HEK293 (cell line): Measurements from ENCODE around the gene MSANTD3.
"Not testable (repeated sequence)": the region's sequence is repeated elsewhere in the genome, so short reads cannot be mapped to it uniquely, and the experiment has no call there.

ENCODE experiments used
- CTCF ChIP-seq: fragments of 450-650 bp; formaldehyde crosslinking; IDR thresholded peaks from 2 replicates; pipeline ENCODE4 v1.5.1; 2016; ENCODE audit warnings: missing biosample characterization, missing genetic modification characterization
- PBX3 ChIP-seq: sonication (generic); formaldehyde crosslinking; IDR thresholded peaks from 2 replicates; pipeline ENCODE4 v1.8.1; 2022; ENCODE audit warnings: mild to moderate bottlenecking, moderate library complexity, missing genetic modification reagents
- PRDM6 ChIP-seq: fragments of 450-650 bp; formaldehyde crosslinking; IDR thresholded peaks from 2 replicates; pipeline ENCODE4 v1.5.1; 2017; ENCODE audit warnings: missing biosample characterization, missing genetic modification characterization
- TCF7L2 ChIP-seq: IDR thresholded peaks from 2 replicates; pipeline ENCODE4 v1.6.1; 2011; ENCODE audit warnings: low read depth, mild to moderate bottlenecking, inconsistent platforms, low read length, moderate library complexity, borderline replicate concordance
- YY1 ChIP-seq: fragments of 450-650 bp; formaldehyde crosslinking; IDR thresholded peaks from 2 replicates; pipeline ENCODE4 v1.5.1; 2018; ENCODE audit warnings: missing biosample characterization, missing genetic modification characterization
- ZBTB17 ChIP-seq: fragments of 450-650 bp; formaldehyde crosslinking; IDR thresholded peaks from 2 replicates; pipeline ENCODE4 v1.5.1; 2016; ENCODE audit warnings: missing biosample characterization, missing genetic modification characterization
- ZFHX2 ChIP-seq: fragments of 450-650 bp; formaldehyde crosslinking; conservative IDR thresholded peaks from 2 replicates; pipeline ENCODE4 v1.5.1; 2016; ENCODE audit warnings: missing biosample characterization, missing genetic modification characterization
- ZNF138 ChIP-seq: fragments of 450-650 bp; formaldehyde crosslinking; IDR thresholded peaks from 2 replicates; pipeline ENCODE4 v1.5.1; 2016; ENCODE audit warnings: missing biosample characterization, missing genetic modification characterization, borderline replicate concordance
- ZNF335 ChIP-seq: fragments of 450-650 bp; formaldehyde crosslinking; conservative IDR thresholded peaks from 2 replicates; pipeline ENCODE4 v1.5.1; 2016; ENCODE audit warnings: missing biosample characterization, missing genetic modification characterization
- ZNF530 ChIP-seq: fragments of 450-650 bp; formaldehyde crosslinking; IDR thresholded peaks from 2 replicates; pipeline ENCODE4 v1.5.1; 2016; ENCODE audit warnings: low read depth, missing biosample characterization, missing genetic modification characterization
- ZNF639 ChIP-seq: fragments of 450-650 bp; formaldehyde crosslinking; IDR thresholded peaks from 2 replicates; pipeline ENCODE4 v1.5.1; 2016; ENCODE audit warnings: missing biosample characterization, missing genetic modification characterization
- ZNF76 ChIP-seq: fragments of 450-650 bp; formaldehyde crosslinking; IDR thresholded peaks from 2 replicates; pipeline ENCODE4; 2016; ENCODE audit warnings: low read depth, missing biosample characterization, missing genetic modification characterization, borderline replicate concordance
- ZNF843 ChIP-seq: fragments of 450-650 bp; formaldehyde crosslinking; IDR thresholded peaks from 2 replicates; pipeline ENCODE4 v1.5.1; 2016; ENCODE audit warnings: missing biosample characterization, missing genetic modification characterization

- TF ChIP-seq CTCF; PBX3; TCF7L2; ZNF335 (tag by site-specific recombination); ZNF138; YY1 (tag by site-specific recombination); ZBTB17; ZNF843 (tag by site-specific recombination); ZFHX2 (tag by site-specific recombination); ZNF76 (tag by site-specific recombination); ZNF530 (tag by site-specific recombination); PRDM6; ZNF639 (tag by site-specific recombination): not testable (repeated sequence)
These were observed 5.8 kb upstream of the MSANTD3 start for GRCh38 chr9:100421116-100421515.
